ENCODE data around the gene FAM83F.

DNA sequence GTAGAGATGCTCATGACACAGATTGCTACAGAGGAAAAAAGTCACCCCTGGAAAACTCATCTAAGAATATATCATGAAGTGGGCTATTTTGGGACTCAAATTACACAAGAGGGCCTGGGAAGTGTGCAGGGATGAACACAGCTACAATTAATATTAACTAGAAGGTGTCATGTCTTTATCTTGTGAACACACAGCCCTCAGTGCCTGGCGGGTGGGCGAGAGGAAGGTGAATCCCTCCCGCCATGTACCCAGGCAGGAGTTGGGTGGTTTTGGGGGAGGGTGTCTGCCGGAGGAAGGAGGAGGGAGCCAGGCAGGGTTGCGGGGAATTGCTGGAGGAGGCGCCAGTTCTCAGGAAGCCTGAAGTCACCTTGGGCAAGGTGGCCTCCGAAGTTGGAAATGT is 5.1 kb upstream of the FAM83F start:
- TF ChIP-seq, protein P1, sequence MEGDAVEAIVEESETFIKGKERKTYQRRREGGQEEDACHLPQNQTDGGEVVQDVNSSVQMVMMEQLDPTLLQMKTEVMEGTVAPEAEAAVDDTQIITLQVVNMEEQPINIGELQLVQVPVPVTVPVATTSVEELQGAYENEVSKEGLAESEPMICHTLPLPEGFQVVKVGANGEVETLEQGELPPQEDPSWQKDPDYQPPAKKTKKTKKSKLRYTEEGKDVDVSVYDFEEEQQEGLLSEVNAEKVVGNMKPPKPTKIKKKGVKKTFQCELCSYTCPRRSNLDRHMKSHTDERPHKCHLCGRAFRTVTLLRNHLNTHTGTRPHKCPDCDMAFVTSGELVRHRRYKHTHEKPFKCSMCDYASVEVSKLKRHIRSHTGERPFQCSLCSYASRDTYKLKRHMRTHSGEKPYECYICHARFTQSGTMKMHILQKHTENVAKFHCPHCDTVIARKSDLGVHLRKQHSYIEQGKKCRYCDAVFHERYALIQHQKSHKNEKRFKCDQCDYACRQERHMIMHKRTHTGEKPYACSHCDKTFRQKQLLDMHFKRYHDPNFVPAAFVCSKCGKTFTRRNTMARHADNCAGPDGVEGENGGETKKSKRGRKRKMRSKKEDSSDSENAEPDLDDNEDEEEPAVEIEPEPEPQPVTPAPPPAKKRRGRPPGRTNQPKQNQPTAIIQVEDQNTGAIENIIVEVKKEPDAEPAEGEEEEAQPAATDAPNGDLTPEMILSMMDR (IDR thresholded peaks at IDR 0.05): no peak
- no peak for TF ChIP-seq EP300 (IDR thresholded peaks at IDR 0.05)
- no peak for TF ChIP-seq RCOR1 (IDR thresholded peaks at IDR 0.05; ENCODE audit: low read depth, low read length)
- TF ChIP-seq RARB (CRISPR knock-in tag; IDR thresholded peaks at IDR 0.05): no peak
- TF ChIP-seq, protein P2, sequence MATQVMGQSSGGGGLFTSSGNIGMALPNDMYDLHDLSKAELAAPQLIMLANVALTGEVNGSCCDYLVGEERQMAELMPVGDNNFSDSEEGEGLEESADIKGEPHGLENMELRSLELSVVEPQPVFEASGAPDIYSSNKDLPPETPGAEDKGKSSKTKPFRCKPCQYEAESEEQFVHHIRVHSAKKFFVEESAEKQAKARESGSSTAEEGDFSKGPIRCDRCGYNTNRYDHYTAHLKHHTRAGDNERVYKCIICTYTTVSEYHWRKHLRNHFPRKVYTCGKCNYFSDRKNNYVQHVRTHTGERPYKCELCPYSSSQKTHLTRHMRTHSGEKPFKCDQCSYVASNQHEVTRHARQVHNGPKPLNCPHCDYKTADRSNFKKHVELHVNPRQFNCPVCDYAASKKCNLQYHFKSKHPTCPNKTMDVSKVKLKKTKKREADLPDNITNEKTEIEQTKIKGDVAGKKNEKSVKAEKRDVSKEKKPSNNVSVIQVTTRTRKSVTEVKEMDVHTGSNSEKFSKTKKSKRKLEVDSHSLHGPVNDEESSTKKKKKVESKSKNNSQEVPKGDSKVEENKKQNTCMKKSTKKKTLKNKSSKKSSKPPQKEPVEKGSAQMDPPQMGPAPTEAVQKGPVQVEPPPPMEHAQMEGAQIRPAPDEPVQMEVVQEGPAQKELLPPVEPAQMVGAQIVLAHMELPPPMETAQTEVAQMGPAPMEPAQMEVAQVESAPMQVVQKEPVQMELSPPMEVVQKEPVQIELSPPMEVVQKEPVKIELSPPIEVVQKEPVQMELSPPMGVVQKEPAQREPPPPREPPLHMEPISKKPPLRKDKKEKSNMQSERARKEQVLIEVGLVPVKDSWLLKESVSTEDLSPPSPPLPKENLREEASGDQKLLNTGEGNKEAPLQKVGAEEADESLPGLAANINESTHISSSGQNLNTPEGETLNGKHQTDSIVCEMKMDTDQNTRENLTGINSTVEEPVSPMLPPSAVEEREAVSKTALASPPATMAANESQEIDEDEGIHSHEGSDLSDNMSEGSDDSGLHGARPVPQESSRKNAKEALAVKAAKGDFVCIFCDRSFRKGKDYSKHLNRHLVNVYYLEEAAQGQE (IDR thresholded peaks at IDR 0.05): no peak
- no peak for TF ChIP-seq CHD4 (IDR thresholded peaks at IDR 0.05; ENCODE audit: borderline replicate concordance)
- TF ChIP-seq HDAC2 (IDR thresholded peaks at IDR 0.05): no peak
- no peak for TF ChIP-seq JUN (IDR thresholded peaks at IDR 0.05)
- TF ChIP-seq KDM1A (IDR thresholded peaks at IDR 0.05; ENCODE audit: low read depth): no peak
- TF ChIP-seq EHMT2 (IDR thresholded peaks at IDR 0.05; ENCODE audit: low read depth): no peak
- TF ChIP-seq, protein P3, sequence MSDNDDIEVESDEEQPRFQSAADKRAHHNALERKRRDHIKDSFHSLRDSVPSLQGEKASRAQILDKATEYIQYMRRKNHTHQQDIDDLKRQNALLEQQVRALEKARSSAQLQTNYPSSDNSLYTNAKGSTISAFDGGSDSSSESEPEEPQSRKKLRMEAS (IDR thresholded peaks at IDR 0.05): no peak
- TF ChIP-seq RAD21 (conservative IDR thresholded peaks at IDR 0.05 in 1 of 2, IDR thresholded peaks at IDR 0.05 in 1 of 2): no peak
- TF ChIP-seq NFE2L2 (conservative IDR thresholded peaks at IDR 0.05; ENCODE audit: low read length): no peak
- TF ChIP-seq FOSL2 (IDR thresholded peaks at IDR 0.05): no peak
- TF ChIP-seq FOSL2 (CRISPR knock-in tag; IDR thresholded peaks at IDR 0.05): no peak
